Pancreas (tissue), 10 donors: ENCODE data around the gene KHDC3L. TPM values are rescaled to one million over a fixed set of nuclear protein-coding genes. Genes with fewer than 3 reads are reported as not detected.
"Not testable (repeated sequence)": the region's sequence is repeated elsewhere in the genome, so short reads cannot be mapped to it uniquely, and the experiment has no call there.

Source experiments
- ATAC-seq, 4 donors: fragments of 200-7000 bp; cut with Tn5 transposase; one replicate each; pipeline versions ENCODE4 v1.8.0 to v1.9.1; 2020; ENCODE audit warnings: mild to moderate bottlenecking in 4 of 4, moderate library complexity in 4 of 4
- DNase-seq, 6 donors: peaks; one replicate each; pipeline ENCODE4 v3.0.0-alpha.2; 2020
- FAIRE-seq: peaks from 2 replicates; lab custom pipeline; 2012; peaks lifted over from hg19 to GRCh38; lab: Jason Lieb, UNC
- H3K27ac ChIP-seq, 4 donors: fragments of 200-600 bp; sonication (generic); 1 replicate in 3 of 4; 2 replicates in 1 of 4; pipeline versions ENCODE4 v1.5.0 to v1.8.0; 2020
- H3K27me3 ChIP-seq, 4 donors: fragments of 200-600 bp; one replicate each; pipeline ENCODE4 v1.8.0; 2021
- H3K36me3 ChIP-seq, 3 donors: fragments of 200-600 bp; sonication (generic) in 1 of 3; one replicate each; pipeline versions ENCODE4 v1.5.0 to v1.8.0; 2020 to 2021
- H3K4me1 ChIP-seq, 3 donors: fragments of 200-600 bp; one replicate each; pipeline ENCODE4 v1.8.0; 2021
- H3K4me3 ChIP-seq, 4 donors: fragments of 200-600 bp; sonication (generic) in 2 of 4; one replicate each; pipeline versions ENCODE4 v1.5.0 to v1.8.0; 2020 to 2021
- H3K9me3 ChIP-seq, 4 donors: fragments of 200-600 bp; one replicate each; pipeline ENCODE4 v1.8.0; 2021
- CTCF ChIP-seq, 4 donors: fragments of 200-600 bp; sonication (generic) in 3 of 4; IDR thresholded peaks; one replicate each; pipeline versions ENCODE4 v1.5.0 to v1.8.0; 2021; ENCODE audit warnings: antibody characterized with exemption in 4 of 4
- WGBS, 2 donors: extraction: QIAGEN DNeasy Blood & Tissue Kit; methylation state at CpG; one replicate each; pipeline ENCODE4 v1.1.7; 2013; 5-methylcytosine and 5-hydroxymethylcytosine counted together
- intact Hi-C, 3 donors: fragments of 100-400 bp; cut with DNase I; formaldehyde crosslinking; loops; one replicate each; pipeline versions ENCODE4 v1.11.1 to v1.14.2; 2022
- polyA plus RNA-seq, 2 donors: library from polyadenylated mRNA; stranded (reverse); fragments of 200-250 nt; gene quantifications; one replicate each; pipeline ENCODE4 v1.2.3, GENCODE V29; 2013
- total RNA-seq, 6 donors: library from RNA; stranded (reverse); fragmentation: NEBNext Ultra II Directional in 4 of 6; extraction: Animal tissue kit (Norgen Biotek cat#: 25700) in 4 of 6; gene quantifications; one replicate each; pipeline versions ENCODE4 v1.2.1 to v1.2.4, GENCODE V29; 2021 to 2023
- donor health status: healthy with polysubstance abuse.
- donor health status: DM: no; HTN: no; CAD: no; lungs with moderate emphysema.
- donor health status: DM: no; HTN: no; CAD: no.
- donor health status: control.
- donor health status: control.
- donor health status: Bipolar disorder and iron deficiency.
- donor health status: DM: yes; HTN: yes; CAD: no.
- donor health status: DM: no; HTN: no; CAD: no.
- donor health status: DM: no; HTN: no; CAD: no.
- donor health status: DM: yes; HTN: yes; CAD: no.

KHDC3L gene
- total and polyA plus RNA-seq, 8 donors: not detected

GRCh38 chr6:73382462-73383113, 20.1 kb downstream of the KHDC3L start:
- H3K4me3 ChIP-seq: no peak overlapping the region
- H3K4me1 ChIP-seq: no peaks in the 10 kb centered on the region
- DNase-seq: no peak
- intact Hi-C loops: no loop called here
- TF ChIP-seq CTCF (IDR thresholded peaks at IDR 0.05): no peak
- no peaks in the 10 kb centered on the region for H3K36me3 ChIP-seq
- FAIRE-seq: no peak
- H3K9me3 ChIP-seq: no peaks in the 10 kb centered on the region
- ATAC-seq: no peak
- H3K27ac ChIP-seq: no peak overlapping the region
- WGBS, 2 donors: 84 to 88% methylated on average over 6 of the region's 6 CpGs
- H3K27me3 ChIP-seq: no peaks in the 10 kb centered on the region

GRCh38 chr6:73388433-73388799, 26.0 kb downstream of the KHDC3L start:
- ATAC-seq (peak; percentile 15 to 51 (median 46)), DNase-seq (no peak), FAIRE-seq (no peak)
- Histone ChIP-seq H3K27me3 (no peaks in the 10 kb centered on the region), H3K9me3 (no peaks in the 10 kb centered on the region), H3K36me3 (no peaks in the 10 kb centered on the region), H3K27ac (peak overlapping the region in 1 of 4 donors; percentile 17), H3K4me3 (peak overlapping the region in 3 of 4 donors; percentile 26 to 52 (median 47)), H3K4me1 (no peaks in the 10 kb centered on the region)
- WGBS, 2 donors: 28 to 37% methylated on average over 4 of the region's 4 CpGs
- intact Hi-C loops: no loop called here
- no peak for TF ChIP-seq CTCF (IDR thresholded peaks at IDR 0.05)

GRCh38 chr6:73388800-73389512, 26.5 kb downstream of the KHDC3L start:
- ATAC-seq (peak; percentile 78 to 91 (median 90)), DNase-seq (peak; percentile 18 to 69 (median 48)), FAIRE-seq (no peak)
- 1 to 2% methylated on average over 37 to 38 of the region's 38 CpGs for WGBS, 2 donors
- intact Hi-C loops: no loop called here
- H3K4me1 ChIP-seq: no peaks in the 10 kb centered on the region
- H3K27me3 ChIP-seq: no peaks in the 10 kb centered on the region
- peak overlapping the region; percentile 26 to 52 (median 38) for H3K4me3 ChIP-seq
- peak overlapping the region in 3 of 4 donors; percentile 17 to 22 (median 19) for H3K27ac ChIP-seq
- TF ChIP-seq CTCF (IDR thresholded peaks at IDR 0.05): peak in 2 of 4 donors; percentile 33
- H3K9me3 ChIP-seq: no peaks in the 10 kb centered on the region
- no peaks in the 10 kb centered on the region for H3K36me3 ChIP-seq

GRCh38 chr6:73389854-73390253, 27.4 kb downstream of the KHDC3L start:
- intact Hi-C loops: no loop called here
- Histone ChIP-seq H3K4me3 (no peak overlapping the region), H3K9me3 (no peaks in the 10 kb centered on the region), H3K36me3 (no peaks in the 10 kb centered on the region), H3K4me1 (no peaks in the 10 kb centered on the region), H3K27ac (no peak overlapping the region), H3K27me3 (no peaks in the 10 kb centered on the region)
- no peak for FAIRE-seq
- no peak for DNase-seq
- no peak for ATAC-seq
- no peak for TF ChIP-seq CTCF (IDR thresholded peaks at IDR 0.05)
- 63 to 65% methylated on average over 10 of the region's 10 CpGs for WGBS, 2 donors

- WGBS, 2 donors: 84 to 90% methylated on average over 2 of the region's 2 CpGs
These were observed 29.2 kb downstream of the KHDC3L start for GRCh38 chr6:73391675-73392074.

GRCh38 chr6:73392188-73392587, 29.7 kb downstream of the KHDC3L start:
- ATAC-seq: not testable (repeated sequence)

More at GRCh38 chr6:73391675-73392074, 29.2 kb downstream of the KHDC3L start:
- Histone ChIP-seq H3K27ac (no peak overlapping the region), H3K27me3 (no peaks in the 10 kb centered on the region), H3K9me3 (no peaks in the 10 kb centered on the region), H3K4me1 (no peaks in the 10 kb centered on the region), H3K36me3 (no peaks in the 10 kb centered on the region), H3K4me3 (no peak overlapping the region)
- no peak for TF ChIP-seq CTCF (IDR thresholded peaks at IDR 0.05)
- ATAC-seq (no peak), FAIRE-seq (no peak), DNase-seq (no peak)
- intact Hi-C loops: no loop called here

More at GRCh38 chr6:73392188-73392587, 29.7 kb downstream of the KHDC3L start:
- H3K36me3 ChIP-seq, H3K4me1 ChIP-seq, H3K9me3 ChIP-seq, intact Hi-C loops, DNase-seq, H3K4me3 ChIP-seq, H3K27ac ChIP-seq, FAIRE-seq, H3K27me3 ChIP-seq: not testable (repeated sequence)
- WGBS, 2 donors: 46 to 55% methylated on average over 4 of the region's 4 CpGs
